ENCODE data around the gene RNU6-9. TPM values are rescaled to one million over a fixed set of nuclear protein-coding genes. Genes with fewer than 3 reads are reported as not detected.

The RNU6-9 gene
- total and polyA plus RNA-seq, 7 donors = not detected

GRCh38 chr19:928471-929202 lies 35.4 kb downstream of the RNU6-9 start:
- H3K27ac ChIP-seq = peak overlapping the region; percentile 83 to 93 (median 86)
- intact Hi-C loops (cut with DNase I) = loop anchor here (10.0 kb wide), 2 partner anchors 176 to 246 kb away; partner anchors contain the start of genes GPX4 and SBNO2
- H3K9me3 ChIP-seq = no peaks in the 10 kb centered on the region
- WGBS, 2 donors = 85 to 88% methylated on average over 18 of the region's 18 CpGs
- no peak for DNase-seq
- H3K27me3 ChIP-seq = no peaks in the 10 kb centered on the region
- peaks cover 0 to 54% (median 38%) of the 10 kb centered on the region in 4 donors for H3K4me1 ChIP-seq
- peaks cover 0 to 6% (median 0%) of the 10 kb centered on the region in 4 donors for H3K36me3 ChIP-seq
- H3K4me3 ChIP-seq = no peak overlapping the region
- TF ChIP-seq CTCF (IDR thresholded peaks at IDR 0.05) = no peak
- no peak for TF ChIP-seq POLR2A (IDR thresholded peaks at IDR 0.05)
- no peak for TF ChIP-seq EP300 (IDR thresholded peaks at IDR 0.05)
- TF ChIP-seq POLR2AphosphoS5 (IDR thresholded peaks at IDR 0.05) = no peak

- H3K27ac ChIP-seq = peak overlapping the region in 2 of 4 donors; percentile 8 to 87
- no peaks in the 10 kb centered on the region for H3K27me3 ChIP-seq
- peaks cover 0 to 6% (median 0%) of the 10 kb centered on the region in 4 donors for H3K36me3 ChIP-seq
- intact Hi-C loops (cut with DNase I) = loop anchor here (10.0 kb wide), 2 partner anchors 175 to 245 kb away; partner anchors contain the start of genes GPX4 and SBNO2
- no peak overlapping the region for H3K4me3 ChIP-seq
- DNase-seq = no peak
- 94 to 95% methylated on average over 51 of the region's 51 CpGs for WGBS, 2 donors
- no peaks in the 10 kb centered on the region for H3K9me3 ChIP-seq
- H3K4me1 ChIP-seq = peaks cover 0 to 55% (median 45%) of the 10 kb centered on the region in 4 donors
- TF ChIP-seq EP300 (IDR thresholded peaks at IDR 0.05) = no peak
- TF ChIP-seq CTCF (IDR thresholded peaks at IDR 0.05) = no peak
- no peak for TF ChIP-seq POLR2AphosphoS5 (IDR thresholded peaks at IDR 0.05)
- no peak for TF ChIP-seq POLR2A (IDR thresholded peaks at IDR 0.05)
Measured at GRCh38 chr19:929203-929890, 36.1 kb downstream of the RNU6-9 start.

GRCh38 chr19:929891-930258 lies 36.6 kb downstream of the RNU6-9 start:
- WGBS, 2 donors = 95% methylated on average over 6 of the region's 6 CpGs
- Histone ChIP-seq H3K36me3 (peaks cover 0 to 6% (median 0%) of the 10 kb centered on the region in 4 donors), H3K4me3 (no peak overlapping the region), H3K4me1 (peaks cover 0 to 55% (median 45%) of the 10 kb centered on the region in 4 donors), H3K9me3 (no peaks in the 10 kb centered on the region), H3K27me3 (no peaks in the 10 kb centered on the region), H3K27ac (no peak overlapping the region)
- DNase-seq = no peak
- intact Hi-C loops (cut with DNase I) = loop anchor here (10.0 kb wide), 2 partner anchors 175 to 245 kb away; partner anchors contain the start of genes GPX4 and SBNO2
- TF ChIP-seq POLR2A (IDR thresholded peaks at IDR 0.05) (no peak), CTCF (IDR thresholded peaks at IDR 0.05) (no peak), EP300 (IDR thresholded peaks at IDR 0.05) (no peak), POLR2AphosphoS5 (IDR thresholded peaks at IDR 0.05) (no peak)

- Histone ChIP-seq H3K27me3 (no peaks in the 10 kb centered on the region), H3K4me1 (peaks cover 0 to 48% (median 45%) of the 10 kb centered on the region in 4 donors), H3K9me3 (no peaks in the 10 kb centered on the region), H3K27ac (peak overlapping the region; percentile 72 to 89 (median 79)), H3K4me3 (no peak overlapping the region), H3K36me3 (peaks cover 0 to 6% (median 0%) of the 10 kb centered on the region in 4 donors)
- no peak for DNase-seq
- TF ChIP-seq POLR2A (IDR thresholded peaks at IDR 0.05) (no peak), CTCF (IDR thresholded peaks at IDR 0.05) (no peak), POLR2AphosphoS5 (IDR thresholded peaks at IDR 0.05) (no peak), EP300 (IDR thresholded peaks at IDR 0.05) (no peak)
- 85 to 91% methylated on average over 32 of the region's 32 CpGs for WGBS, 2 donors
- intact Hi-C loops (cut with DNase I) = no loop called here
Measured at GRCh38 chr19:931860-932647, 38.8 kb downstream of the RNU6-9 start.
